ENCODE data around the gene BUB1B. TPM values are rescaled to one million over a fixed set of nuclear protein-coding genes. Genes with fewer than 3 reads are reported as not detected.
A peak's percentile ranks its signal among the peaks of the same experiment; 100 is the strongest.

BUB1B gene
- total RNA-seq, 1 donor from 2014 or later = 11.9 TPM

- DNase-seq (ENCODE audit: low spot score) = no peak
- Mint-ChIP-seq H3K4me3 (ENCODE audit: unreplicated experiment) (no peak overlapping the region), H3K4me1 (ENCODE audit: unreplicated experiment) (no peaks in the 10 kb centered on the region), H3K27ac (ENCODE audit: unreplicated experiment) (no peak overlapping the region), H3K9me3 (ENCODE audit: unreplicated experiment) (no peaks in the 10 kb centered on the region), H3K27me3 (ENCODE audit: unreplicated experiment) (no peaks in the 10 kb centered on the region), H3K36me3 (ENCODE audit: low read depth, unreplicated experiment) (no peaks in the 10 kb centered on the region)
- TF ChIP-seq, protein P1, sequence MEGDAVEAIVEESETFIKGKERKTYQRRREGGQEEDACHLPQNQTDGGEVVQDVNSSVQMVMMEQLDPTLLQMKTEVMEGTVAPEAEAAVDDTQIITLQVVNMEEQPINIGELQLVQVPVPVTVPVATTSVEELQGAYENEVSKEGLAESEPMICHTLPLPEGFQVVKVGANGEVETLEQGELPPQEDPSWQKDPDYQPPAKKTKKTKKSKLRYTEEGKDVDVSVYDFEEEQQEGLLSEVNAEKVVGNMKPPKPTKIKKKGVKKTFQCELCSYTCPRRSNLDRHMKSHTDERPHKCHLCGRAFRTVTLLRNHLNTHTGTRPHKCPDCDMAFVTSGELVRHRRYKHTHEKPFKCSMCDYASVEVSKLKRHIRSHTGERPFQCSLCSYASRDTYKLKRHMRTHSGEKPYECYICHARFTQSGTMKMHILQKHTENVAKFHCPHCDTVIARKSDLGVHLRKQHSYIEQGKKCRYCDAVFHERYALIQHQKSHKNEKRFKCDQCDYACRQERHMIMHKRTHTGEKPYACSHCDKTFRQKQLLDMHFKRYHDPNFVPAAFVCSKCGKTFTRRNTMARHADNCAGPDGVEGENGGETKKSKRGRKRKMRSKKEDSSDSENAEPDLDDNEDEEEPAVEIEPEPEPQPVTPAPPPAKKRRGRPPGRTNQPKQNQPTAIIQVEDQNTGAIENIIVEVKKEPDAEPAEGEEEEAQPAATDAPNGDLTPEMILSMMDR (IDR thresholded peaks at IDR 0.05; ENCODE audit: unreplicated experiment) = no peak
Observed at GRCh38 chr15:40198355-40199085, 37.7 kb downstream of the BUB1B start.

- Mint-ChIP-seq H3K27me3 (ENCODE audit: unreplicated experiment) (peaks cover 1% of the 10 kb centered on the region), H3K4me1 (ENCODE audit: unreplicated experiment) (no peaks in the 10 kb centered on the region), H3K27ac (ENCODE audit: unreplicated experiment) (no peak overlapping the region), H3K36me3 (ENCODE audit: low read depth, unreplicated experiment) (no peaks in the 10 kb centered on the region), H3K4me3 (ENCODE audit: unreplicated experiment) (no peak overlapping the region), H3K9me3 (ENCODE audit: unreplicated experiment) (no peaks in the 10 kb centered on the region)
- no peak for DNase-seq (ENCODE audit: low spot score)
- TF ChIP-seq, protein P1 (IDR thresholded peaks at IDR 0.05; ENCODE audit: unreplicated experiment) = no peak
Observed at GRCh38 chr15:40204100-40204499, 43.2 kb downstream of the BUB1B start.

- TF ChIP-seq, protein P1 (IDR thresholded peaks at IDR 0.05; ENCODE audit: unreplicated experiment) = peak; percentile 87
- no peaks in the 10 kb centered on the region for H3K9me3 Mint-ChIP-seq (ENCODE audit: unreplicated experiment)
- H3K27me3 Mint-ChIP-seq (ENCODE audit: unreplicated experiment) = no peaks in the 10 kb centered on the region
- H3K4me1 Mint-ChIP-seq (ENCODE audit: unreplicated experiment) = no peaks in the 10 kb centered on the region
- DNase-seq (ENCODE audit: low spot score) = peak; percentile 61
- H3K36me3 Mint-ChIP-seq (ENCODE audit: low read depth, unreplicated experiment) = no peaks in the 10 kb centered on the region
- H3K4me3 Mint-ChIP-seq (ENCODE audit: unreplicated experiment) = no peak overlapping the region
- H3K27ac Mint-ChIP-seq (ENCODE audit: unreplicated experiment) = no peak overlapping the region
Observed at GRCh38 chr15:40217166-40217824, 56.4 kb downstream of the BUB1B start.

- TF ChIP-seq, protein P1 (IDR thresholded peaks at IDR 0.05; ENCODE audit: unreplicated experiment) = no peak
- DNase-seq (ENCODE audit: low spot score) = no peak
- Mint-ChIP-seq H3K27ac (ENCODE audit: unreplicated experiment) (no peak overlapping the region), H3K27me3 (ENCODE audit: unreplicated experiment) (no peaks in the 10 kb centered on the region), H3K36me3 (ENCODE audit: low read depth, unreplicated experiment) (no peaks in the 10 kb centered on the region), H3K9me3 (ENCODE audit: unreplicated experiment) (no peaks in the 10 kb centered on the region), H3K4me1 (ENCODE audit: unreplicated experiment) (no peaks in the 10 kb centered on the region), H3K4me3 (ENCODE audit: unreplicated experiment) (no peak overlapping the region)
Observed at GRCh38 chr15:40219801-40220200, 58.9 kb downstream of the BUB1B start.

DNA sequence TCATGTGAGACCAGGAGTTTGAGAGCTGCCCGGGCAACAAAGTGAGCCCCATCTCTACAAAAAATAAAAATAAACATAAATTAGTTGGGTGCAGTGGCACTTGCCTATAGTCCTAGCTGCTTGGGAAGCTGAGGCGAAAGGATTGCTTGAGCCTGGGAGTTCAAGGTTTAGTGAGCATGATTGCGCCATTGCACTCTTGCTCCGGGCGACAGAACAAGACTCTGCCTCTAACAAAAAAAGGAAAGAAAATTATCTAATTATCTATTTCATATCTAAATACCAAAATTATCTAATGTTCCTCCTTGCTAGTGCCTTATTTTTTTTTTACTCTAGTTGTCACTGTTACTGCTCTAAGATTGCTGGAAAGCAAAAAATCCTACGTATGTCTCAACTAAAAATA is 61.3 kb downstream of the BUB1B start:
- H3K36me3 Mint-ChIP-seq (ENCODE audit: low read depth, unreplicated experiment) = no peaks in the 10 kb centered on the region
- no peak overlapping the region for H3K27ac Mint-ChIP-seq (ENCODE audit: unreplicated experiment)
- H3K4me3 Mint-ChIP-seq (ENCODE audit: unreplicated experiment) = no peak overlapping the region
- DNase-seq (ENCODE audit: low spot score) = no peak
- no peaks in the 10 kb centered on the region for H3K4me1 Mint-ChIP-seq (ENCODE audit: unreplicated experiment)
- TF ChIP-seq, protein P1 (IDR thresholded peaks at IDR 0.05; ENCODE audit: unreplicated experiment) = no peak
- H3K9me3 Mint-ChIP-seq (ENCODE audit: unreplicated experiment) = no peaks in the 10 kb centered on the region
- no peaks in the 10 kb centered on the region for H3K27me3 Mint-ChIP-seq (ENCODE audit: unreplicated experiment)

Data from endothelial cell (in vitro differentiated cells).